ENCODE results near the gene SLC2A6.
A peak's percentile ranks its signal among the peaks of the same experiment; 100 is the strongest.

Gene SLC2A6

GRCh38 chr9:133477992-133478850, 678 bp downstream of the SLC2A6 start:
- DNase-seq (ENCODE audit: low read depth) = peak; percentile 48

GRCh38 chr9:133477461-133477860, 1.4 kb downstream of the SLC2A6 start:
- no peak for DNase-seq (ENCODE audit: low read depth)

GRCh38 chr9:133476941-133477340, 2.0 kb downstream of the SLC2A6 start:
- no peak for DNase-seq (ENCODE audit: low read depth)

GRCh38 chr9:133476036-133476931, 2.6 kb downstream of the SLC2A6 start:
- peak; percentile 91 for DNase-seq (ENCODE audit: low read depth)

- DNase-seq (ENCODE audit: low read depth) = no peak
Observed at GRCh38 chr9:133475292-133476012, 3.4 kb downstream of the SLC2A6 start.

- no peak for DNase-seq (ENCODE audit: low read depth)
Observed at GRCh38 chr9:133474853-133475252, 4.0 kb downstream of the SLC2A6 start.

GRCh38 chr9:133474215-133474614, 4.7 kb downstream of the SLC2A6 start:
- DNase-seq (ENCODE audit: low read depth) = no peak

- no peak for DNase-seq (ENCODE audit: low read depth)
Observed at GRCh38 chr9:133473743-133474142, 5.2 kb downstream of the SLC2A6 start.

- DNase-seq (ENCODE audit: low read depth) = no peak
Observed at GRCh38 chr9:133472753-133473378, 6.0 kb downstream of the SLC2A6 start.

GRCh38 chr9:133472277-133472645, 6.6 kb downstream of the SLC2A6 start:
- no peak for DNase-seq (ENCODE audit: low read depth)

- DNase-seq (ENCODE audit: low read depth) = no peak
Observed at GRCh38 chr9:133471551-133472276, 7.2 kb downstream of the SLC2A6 start.

GRCh38 chr9:133470988-133471387, 7.9 kb downstream of the SLC2A6 start:
- no peak for DNase-seq (ENCODE audit: low read depth)

- no peak for DNase-seq (ENCODE audit: low read depth)
Observed at GRCh38 chr9:133470427-133470924, 8.4 kb downstream of the SLC2A6 start.

GRCh38 chr9:133468777-133469421, 10.0 kb downstream of the SLC2A6 start:
- DNase-seq (ENCODE audit: low read depth) = no peak

GRCh38 chr9:133468374-133468773, 10.5 kb downstream of the SLC2A6 start:
- no peak for DNase-seq (ENCODE audit: low read depth)

- DNase-seq (ENCODE audit: low read depth) = no peak
Observed at GRCh38 chr9:133467101-133467500, 11.8 kb downstream of the SLC2A6 start.

- DNase-seq (ENCODE audit: low read depth) = no peak
Observed at GRCh38 chr9:133465984-133466383, 12.9 kb downstream of the SLC2A6 start.

- DNase-seq (ENCODE audit: low read depth) = no peak
Observed at GRCh38 chr9:133464638-133465037, 14.3 kb downstream of the SLC2A6 start.

GRCh38 chr9:133463864-133464615, 14.9 kb downstream of the SLC2A6 start:
- peak; percentile 52 for DNase-seq (ENCODE audit: low read depth)
